ENCODE data around the gene CEP162. TPM values are rescaled to one million over a fixed set of nuclear protein-coding genes. Genes with fewer than 3 reads are reported as not detected.

CEP162 gene
- total RNA-seq, 1 donor from 2014 or later, result 28.8 TPM

DNA sequence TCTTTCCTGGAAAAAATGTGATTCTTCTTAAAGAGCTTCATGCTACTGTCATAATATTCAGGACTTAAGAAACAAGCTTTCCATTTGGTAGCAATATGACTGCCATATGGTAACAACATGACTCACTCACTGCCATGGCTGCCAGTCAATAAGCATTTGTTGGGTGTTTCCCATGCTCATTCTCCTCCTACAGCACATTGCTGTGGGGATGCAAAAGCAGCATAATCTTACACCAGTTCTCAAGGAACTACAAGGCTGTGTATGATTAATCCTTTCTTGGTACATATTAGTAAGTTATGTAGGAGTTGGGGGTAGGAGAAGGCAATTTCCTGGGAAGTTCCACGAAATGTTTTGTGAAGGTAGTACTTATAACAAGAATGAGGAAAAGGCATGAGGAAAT is 76.7 kb downstream of the CEP162 start:
- Histone ChIP-seq H4K20me1 (ENCODE audit: low read depth) (no peaks in the 10 kb centered on the region), H3K27me3 (no peaks in the 10 kb centered on the region), H3F3A (ENCODE audit: low read depth) (no peaks in the 10 kb centered on the region), H3K36me3 (peaks cover 14% of the 10 kb centered on the region), H2AFZ (replicated peaks) (no peak overlapping the region), H3K4me1 (no peaks in the 10 kb centered on the region), H3K9ac (no peak overlapping the region), H3K4me3 (no peak overlapping the region), H3K27ac (no peak overlapping the region), H3K79me2 (ENCODE audit: low read depth) (no peaks in the 10 kb centered on the region), H3K4me2 (no peak overlapping the region), H3K9me3 (ENCODE audit: low read depth) (no peaks in the 10 kb centered on the region)
- no peak overlapping the region for H3K27ac Mint-ChIP-seq
- no peaks in the 10 kb centered on the region for H3K27me3 Mint-ChIP-seq (ENCODE audit: insufficient read depth, low read depth)
- H3K4me1 Mint-ChIP-seq, result no peaks in the 10 kb centered on the region
- no peak for TF ChIP-seq EZH2 (IDR thresholded peaks at IDR 0.05)
- TF ChIP-seq EZH2phosphoT487 (IDR thresholded peaks at IDR 0.05), result no peak
- TF ChIP-seq, protein P1, sequence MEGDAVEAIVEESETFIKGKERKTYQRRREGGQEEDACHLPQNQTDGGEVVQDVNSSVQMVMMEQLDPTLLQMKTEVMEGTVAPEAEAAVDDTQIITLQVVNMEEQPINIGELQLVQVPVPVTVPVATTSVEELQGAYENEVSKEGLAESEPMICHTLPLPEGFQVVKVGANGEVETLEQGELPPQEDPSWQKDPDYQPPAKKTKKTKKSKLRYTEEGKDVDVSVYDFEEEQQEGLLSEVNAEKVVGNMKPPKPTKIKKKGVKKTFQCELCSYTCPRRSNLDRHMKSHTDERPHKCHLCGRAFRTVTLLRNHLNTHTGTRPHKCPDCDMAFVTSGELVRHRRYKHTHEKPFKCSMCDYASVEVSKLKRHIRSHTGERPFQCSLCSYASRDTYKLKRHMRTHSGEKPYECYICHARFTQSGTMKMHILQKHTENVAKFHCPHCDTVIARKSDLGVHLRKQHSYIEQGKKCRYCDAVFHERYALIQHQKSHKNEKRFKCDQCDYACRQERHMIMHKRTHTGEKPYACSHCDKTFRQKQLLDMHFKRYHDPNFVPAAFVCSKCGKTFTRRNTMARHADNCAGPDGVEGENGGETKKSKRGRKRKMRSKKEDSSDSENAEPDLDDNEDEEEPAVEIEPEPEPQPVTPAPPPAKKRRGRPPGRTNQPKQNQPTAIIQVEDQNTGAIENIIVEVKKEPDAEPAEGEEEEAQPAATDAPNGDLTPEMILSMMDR (IDR thresholded peaks at IDR 0.05), result no peak
- no peaks in the 10 kb centered on the region for H3K9me3 Mint-ChIP-seq
- peaks cover 30% of the 10 kb centered on the region for H3K36me3 Mint-ChIP-seq
- H3K4me3 Mint-ChIP-seq, result no peak overlapping the region
- DNase-seq (ENCODE audit: low spot score), result no peak

DNA sequence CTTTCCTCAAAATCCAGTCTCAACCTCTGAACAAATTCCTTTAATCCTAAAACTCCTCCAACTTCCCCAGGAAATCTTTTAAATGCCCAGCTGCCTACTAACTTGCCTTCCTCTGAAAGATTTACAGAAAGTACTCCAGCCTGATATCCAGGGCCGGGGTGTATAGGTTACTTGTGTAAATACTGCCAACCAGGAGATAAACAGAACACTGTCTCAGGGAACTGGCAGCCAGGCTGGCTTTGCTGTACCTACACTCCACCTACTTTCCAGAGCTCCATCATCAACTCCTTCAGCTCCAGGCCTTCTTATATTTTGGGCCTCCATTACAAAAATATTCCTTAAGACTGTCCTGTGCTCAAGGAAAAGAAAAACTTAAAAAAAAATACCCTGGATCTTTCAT is 85.9 kb downstream of the CEP162 start:
- Mint-ChIP-seq H3K27me3 (ENCODE audit: insufficient read depth, low read depth) (no peaks in the 10 kb centered on the region), H3K9me3 (no peaks in the 10 kb centered on the region), H3K27ac (no peak overlapping the region), H3K4me1 (no peaks in the 10 kb centered on the region), H3K36me3 (peaks cover 17% of the 10 kb centered on the region), H3K4me3 (no peak overlapping the region)
- Histone ChIP-seq H2AFZ (replicated peaks) (no peak overlapping the region), H3F3A (ENCODE audit: low read depth) (no peaks in the 10 kb centered on the region), H3K9ac (no peak overlapping the region), H3K36me3 (no peaks in the 10 kb centered on the region), H3K9me3 (ENCODE audit: low read depth) (no peaks in the 10 kb centered on the region), H3K27ac (no peak overlapping the region), H3K4me2 (no peak overlapping the region), H4K20me1 (ENCODE audit: low read depth) (no peaks in the 10 kb centered on the region), H3K4me1 (no peaks in the 10 kb centered on the region), H3K79me2 (ENCODE audit: low read depth) (no peaks in the 10 kb centered on the region), H3K27me3 (no peaks in the 10 kb centered on the region), H3K4me3 (no peak overlapping the region)
- DNase-seq (ENCODE audit: low spot score), result no peak
- TF ChIP-seq EZH2phosphoT487 (IDR thresholded peaks at IDR 0.05) (no peak), EZH2 (IDR thresholded peaks at IDR 0.05) (no peak)
- TF ChIP-seq, protein P1 (IDR thresholded peaks at IDR 0.05), result no peak

DNA sequence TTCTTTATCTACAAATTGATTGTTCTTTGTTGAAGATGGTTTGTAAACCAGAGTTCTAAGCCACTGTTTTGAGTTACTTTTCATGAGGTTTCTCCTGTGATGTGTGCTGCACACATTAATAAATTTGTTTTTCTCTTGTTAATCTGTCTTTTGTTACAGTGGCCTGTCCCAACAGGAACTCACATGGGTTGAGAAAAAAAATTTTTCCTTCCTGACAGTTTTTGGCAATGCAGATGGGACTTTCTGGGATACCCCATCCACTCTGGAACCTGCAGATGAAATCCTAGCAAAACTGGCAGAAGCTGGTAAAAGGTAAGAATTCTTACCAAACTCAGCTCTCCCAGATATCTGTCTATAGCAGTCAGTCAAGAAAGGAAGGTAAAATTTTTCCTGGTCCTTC is 88.1 kb downstream of the CEP162 start:
- no peaks in the 10 kb centered on the region for H3K4me1 Mint-ChIP-seq
- no peaks in the 10 kb centered on the region for H4K20me1 ChIP-seq (ENCODE audit: low read depth)
- H3K4me3 Mint-ChIP-seq, result no peak overlapping the region
- TF ChIP-seq EZH2phosphoT487 (IDR thresholded peaks at IDR 0.05) (no peak), EZH2 (IDR thresholded peaks at IDR 0.05) (no peak)
- TF ChIP-seq, protein P1 (IDR thresholded peaks at IDR 0.05), result no peak
- peaks cover 3% of the 10 kb centered on the region for H3K9me3 Mint-ChIP-seq
- no peak overlapping the region for H3K4me3 ChIP-seq
- H3K4me2 ChIP-seq, result no peak overlapping the region
- H3K27me3 ChIP-seq, result no peaks in the 10 kb centered on the region
- peaks cover 16% of the 10 kb centered on the region for H3K36me3 Mint-ChIP-seq
- DNase-seq (ENCODE audit: low spot score), result no peak
- H3K27ac ChIP-seq, result no peak overlapping the region
- H3K4me1 ChIP-seq, result no peaks in the 10 kb centered on the region
- no peaks in the 10 kb centered on the region for H3K27me3 Mint-ChIP-seq (ENCODE audit: insufficient read depth, low read depth)
- H3K9me3 ChIP-seq (ENCODE audit: low read depth), result no peaks in the 10 kb centered on the region
- no peak overlapping the region for H3K9ac ChIP-seq
- H3K79me2 ChIP-seq (ENCODE audit: low read depth), result no peaks in the 10 kb centered on the region
- H2AFZ ChIP-seq (replicated peaks), result no peak overlapping the region
- H3K36me3 ChIP-seq, result no peaks in the 10 kb centered on the region
- H3F3A ChIP-seq (ENCODE audit: low read depth), result no peaks in the 10 kb centered on the region
- no peak overlapping the region for H3K27ac Mint-ChIP-seq

Data from neural progenitor cell (in vitro differentiated cells).